HEK293 (cell line): ENCODE results near the gene PRELID1.

Experiments used
- CTCF ChIA-PET: fragments of 350-600 bp; formaldehyde crosslinking; extraction: SDS; loops from one replicate; lab custom pipeline; 2021; ENCODE audit warnings: antibody characterized with exemption; lab: Yijun Ruan, JAX
- POLR2A ChIA-PET: fragments of 300-600 bp; formaldehyde crosslinking; extraction: SDS; loops from one replicate; lab custom pipeline; 2020; ENCODE audit warnings: antibody characterized with exemption, inconsistent platforms; lab: Yijun Ruan, JAX
- H3K27ac ChIP-seq: fragments of 200-500 bp; sonication (Bioruptor generic); 2 replicates; pipeline ENCODE4 v1.5.1; 2014; ENCODE audit warnings: low read depth, low read length, control low read depth, inconsistent platforms; ENCODE audit errors: extremely low read depth
- H3K36me3 ChIP-seq, 2 experiments: fragments of 200-500 bp in 1 of 2; sonication (Bioruptor generic) in 1 of 2; 1 replicate in 1 of 2; 2 replicates in 1 of 2; pipeline ENCODE4 v1.5.1; 2014 to 2017; ENCODE audit warnings: inconsistent platforms in 2 of 2, low read length in 2 of 2; ENCODE audit not compliant: control insufficient read depth in 2 of 2, insufficient read depth in 1 of 2
- H3K4me1 ChIP-seq: fragments of 200-500 bp; sonication (Bioruptor generic); 2 replicates; pipeline ENCODE4 v1.5.1; 2014; ENCODE audit warnings: mild to moderate bottlenecking, low read length, inconsistent platforms; ENCODE audit not compliant: control insufficient read depth, insufficient read depth
- H3K4me3 ChIP-seq: 2 replicates; pipeline ENCODE4 v1.5.1; 2011; ENCODE audit warnings: low read depth, mild to moderate bottlenecking, control low read depth, low read length, moderate library complexity
- H3K9me3 ChIP-seq: fragments of 200-500 bp; sonication (Bioruptor generic); 2 replicates; pipeline ENCODE4 v1.5.1; 2014; ENCODE audit warnings: low read depth, low read length, inconsistent platforms; ENCODE audit not compliant: control insufficient read depth, insufficient read depth
- ATF2 ChIP-seq: fragments of 450-650 bp; formaldehyde crosslinking; IDR thresholded peaks from 2 replicates; pipeline ENCODE4 v1.5.1; 2016; ENCODE audit warnings: missing biosample characterization, missing genetic modification characterization, low read depth
- GLIS1 ChIP-seq: fragments of 450-650 bp; formaldehyde crosslinking; IDR thresholded peaks from 2 replicates; pipeline ENCODE4 v1.5.1; 2016; ENCODE audit warnings: missing biosample characterization, missing genetic modification characterization
- GLIS2 ChIP-seq: fragments of 450-650 bp; formaldehyde crosslinking; IDR thresholded peaks from 2 replicates; pipeline ENCODE4 v1.5.1; 2016; ENCODE audit warnings: missing biosample characterization, missing genetic modification characterization
- MEIS1 ChIP-seq: sonication (generic); formaldehyde crosslinking; IDR thresholded peaks from 2 replicates; pipeline ENCODE4 v1.8.1; 2022; ENCODE audit warnings: missing genetic modification reagents, mild to moderate bottlenecking, borderline replicate concordance
- MYNN ChIP-seq: fragments of 450-650 bp; formaldehyde crosslinking; IDR thresholded peaks from 2 replicates; pipeline ENCODE4 v1.5.1; 2016; ENCODE audit warnings: missing biosample characterization, missing genetic modification characterization, borderline replicate concordance
- PBX3 ChIP-seq: sonication (generic); formaldehyde crosslinking; IDR thresholded peaks from 2 replicates; pipeline ENCODE4 v1.8.1; 2022; ENCODE audit warnings: mild to moderate bottlenecking, moderate library complexity, missing genetic modification reagents
- SCRT2 ChIP-seq: fragments of 450-650 bp; formaldehyde crosslinking; IDR thresholded peaks from 2 replicates; pipeline ENCODE4 v1.5.1; 2016; ENCODE audit warnings: missing biosample characterization, missing genetic modification characterization
- ZBTB1 ChIP-seq: fragments of 450-650 bp; formaldehyde crosslinking; IDR thresholded peaks from 2 replicates; pipeline ENCODE4 v1.5.1; 2016; ENCODE audit warnings: missing biosample characterization, missing genetic modification characterization
- ZFP69B ChIP-seq: fragments of 450-650 bp; formaldehyde crosslinking; IDR thresholded peaks from 2 replicates; pipeline ENCODE4 v1.5.1; 2016; ENCODE audit warnings: missing biosample characterization, missing genetic modification characterization
- ZIC2 ChIP-seq: fragments of 450-650 bp; formaldehyde crosslinking; IDR thresholded peaks from 2 replicates; pipeline ENCODE4 v1.5.1; 2016; ENCODE audit warnings: missing biosample characterization, missing genetic modification characterization
- ZNF248 ChIP-seq: fragments of 450-650 bp; formaldehyde crosslinking; IDR thresholded peaks from 2 replicates; pipeline ENCODE4 v1.5.1; 2017; ENCODE audit warnings: missing biosample characterization, missing genetic modification characterization
- ZNF514 ChIP-seq: fragments of 450-650 bp; formaldehyde crosslinking; IDR thresholded peaks from 2 replicates; pipeline ENCODE4 v1.5.1; 2016; ENCODE audit warnings: missing biosample characterization, missing genetic modification characterization
- TF ChIP-seq, protein P1 (sequence below): fragments of 450-650 bp; formaldehyde crosslinking; IDR thresholded peaks from 2 replicates; pipeline ENCODE4 v1.5.1; 2016; ENCODE audit warnings: missing biosample characterization, missing genetic modification characterization

The PRELID1 gene

GRCh38 chr5:177328545-177329231, 25.1 kb downstream of the PRELID1 start:
- H3K4me3 ChIP-seq = no peak overlapping the region
- CTCF ChIA-PET = interaction anchor here (1.5 to 2.0 kb wide), 2 partner anchors 9 to 10 kb away, joined by 3 to 6 read pairs; no protein-coding TSS in a partner anchor
- POLR2A ChIA-PET = interaction anchor here (0.6 kb wide), 1 partner anchor 13 kb away, joined by 3 read pairs; no protein-coding TSS in a partner anchor
- TF ChIP-seq, protein P1, sequence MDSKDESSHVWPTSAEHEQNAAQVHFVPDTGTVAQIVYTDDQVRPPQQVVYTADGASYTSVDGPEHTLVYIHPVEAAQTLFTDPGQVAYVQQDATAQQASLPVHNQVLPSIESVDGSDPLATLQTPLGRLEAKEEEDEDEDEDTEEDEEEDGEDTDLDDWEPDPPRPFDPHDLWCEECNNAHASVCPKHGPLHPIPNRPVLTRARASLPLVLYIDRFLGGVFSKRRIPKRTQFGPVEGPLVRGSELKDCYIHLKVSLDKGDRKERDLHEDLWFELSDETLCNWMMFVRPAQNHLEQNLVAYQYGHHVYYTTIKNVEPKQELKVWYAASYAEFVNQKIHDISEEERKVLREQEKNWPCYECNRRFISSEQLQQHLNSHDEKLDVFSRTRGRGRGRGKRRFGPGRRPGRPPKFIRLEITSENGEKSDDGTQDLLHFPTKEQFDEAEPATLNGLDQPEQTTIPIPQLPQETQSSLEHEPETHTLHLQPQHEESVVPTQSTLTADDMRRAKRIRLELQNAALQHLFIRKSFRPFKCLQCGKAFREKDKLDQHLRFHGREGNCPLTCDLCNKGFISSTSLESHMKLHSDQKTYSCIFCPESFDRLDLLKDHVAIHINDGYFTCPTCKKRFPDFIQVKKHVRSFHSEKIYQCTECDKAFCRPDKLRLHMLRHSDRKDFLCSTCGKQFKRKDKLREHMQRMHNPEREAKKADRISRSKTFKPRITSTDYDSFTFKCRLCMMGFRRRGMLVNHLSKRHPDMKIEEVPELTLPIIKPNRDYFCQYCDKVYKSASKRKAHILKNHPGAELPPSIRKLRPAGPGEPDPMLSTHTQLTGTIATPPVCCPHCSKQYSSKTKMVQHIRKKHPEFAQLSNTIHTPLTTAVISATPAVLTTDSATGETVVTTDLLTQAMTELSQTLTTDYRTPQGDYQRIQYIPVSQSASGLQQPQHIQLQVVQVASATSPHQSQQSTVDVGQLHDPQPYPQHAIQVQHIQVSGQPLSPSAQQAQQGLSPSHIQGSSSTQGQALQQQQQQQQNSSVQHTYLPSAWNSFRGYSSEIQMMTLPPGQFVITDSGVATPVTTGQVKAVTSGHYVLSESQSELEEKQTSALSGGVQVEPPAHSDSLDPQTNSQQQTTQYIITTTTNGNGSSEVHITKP (tag by site-specific recombination) = peak; percentile 47
- TF ChIP-seq SCRT2 (tag by site-specific recombination) = no peak
- TF ChIP-seq ZNF248 (tag by site-specific recombination) = no peak
- TF ChIP-seq ATF2 (tag by site-specific recombination) = peak; percentile 65; the same call in 1 of the 2 replicates
- TF ChIP-seq PBX3 (CRISPR knock-in tag) = no peak
- TF ChIP-seq MYNN = no peak
- no peak for TF ChIP-seq ZNF514 (tag by site-specific recombination)
- H3K4me1 ChIP-seq = no peaks in the 10 kb centered on the region
- no peak overlapping the region for H3K27ac ChIP-seq
- H3K9me3 ChIP-seq = no peaks in the 10 kb centered on the region
- H3K36me3 ChIP-seq = peaks cover 0 to 47% of the 10 kb centered on the region in 2 experiments; a peak in 2 of 3 replicates

DNA sequence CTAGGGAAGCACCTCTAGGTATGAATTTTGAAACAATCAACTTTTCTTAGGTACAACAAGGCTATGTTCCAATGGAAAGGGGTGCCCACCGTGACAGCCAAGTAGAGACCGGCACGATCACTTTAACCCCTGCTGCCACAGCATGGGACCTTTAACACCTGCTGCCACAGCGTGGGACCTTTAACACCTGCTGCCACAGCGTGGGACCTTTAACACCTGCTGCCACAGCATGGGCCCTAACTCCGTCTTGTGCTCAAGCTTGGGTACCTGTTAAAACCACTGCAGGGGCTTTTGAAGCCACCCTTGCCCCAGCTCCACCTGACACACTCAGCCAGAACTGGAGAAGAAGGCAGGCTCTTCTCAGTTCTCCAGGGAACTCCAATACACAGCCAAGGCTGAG, 26.3 kb downstream of the PRELID1 start:
- no peaks in the 10 kb centered on the region for H3K9me3 ChIP-seq
- peak; percentile 70 for TF ChIP-seq ZIC2
- TF ChIP-seq ZFP69B (tag by site-specific recombination) = no peak
- no peak overlapping the region for H3K27ac ChIP-seq
- H3K36me3 ChIP-seq = peaks cover 7 to 59% of the 10 kb centered on the region in 2 experiments; a peak in 2 of 3 replicates
- CTCF ChIA-PET = interaction anchor here (0.6 kb wide), 1 partner anchor 275 kb away, joined by 3 read pairs; no protein-coding TSS in a partner anchor
- no peak overlapping the region for H3K4me3 ChIP-seq
- no peaks in the 10 kb centered on the region for H3K4me1 ChIP-seq
- POLR2A ChIA-PET = interaction anchor here (0.5 kb wide), 1 partner anchor 19 kb away, joined by 4 read pairs; no protein-coding TSS in a partner anchor

DNA sequence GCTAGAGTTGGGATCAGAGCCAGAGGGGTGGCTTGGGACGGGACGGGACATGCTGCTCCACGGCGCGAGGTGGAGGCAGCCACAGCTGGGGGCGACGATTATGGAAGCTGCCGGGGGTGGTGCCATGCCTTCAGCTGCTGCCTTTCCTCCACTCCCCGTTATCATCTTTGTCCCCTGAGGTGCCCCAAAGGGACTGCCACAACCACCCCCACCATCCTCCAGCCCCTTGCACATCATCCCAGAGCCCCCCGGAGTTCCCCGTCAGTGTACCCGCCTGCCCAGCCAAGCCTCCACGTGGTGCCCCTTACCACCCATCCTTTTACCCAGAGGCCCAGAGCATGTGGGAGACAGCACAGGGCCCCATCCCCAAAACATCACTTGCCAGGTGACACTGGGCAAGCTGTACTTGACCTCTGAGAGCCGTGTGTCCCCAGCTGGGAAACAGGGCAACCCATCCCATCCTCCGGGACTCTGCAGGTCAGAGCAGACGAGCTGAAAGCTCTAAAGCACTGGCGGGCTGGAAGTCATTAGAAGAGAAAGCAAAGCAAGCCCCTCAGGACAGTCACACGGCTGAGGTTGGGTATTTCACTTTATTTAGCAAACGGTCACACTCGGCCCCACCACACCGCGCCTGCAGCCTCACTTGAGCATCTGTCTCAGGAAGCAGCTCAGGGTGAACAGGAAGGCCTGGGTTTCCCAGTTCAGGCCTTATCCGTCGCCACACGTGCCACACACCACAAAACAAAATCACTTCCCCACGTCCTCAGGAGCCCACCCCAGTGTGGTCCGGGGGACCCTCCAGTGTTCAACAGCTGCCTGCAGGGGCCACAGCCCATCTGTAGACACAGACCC, 27.6 kb downstream of the PRELID1 start:
- no peaks in the 10 kb centered on the region for H3K9me3 ChIP-seq
- H3K36me3 ChIP-seq = peaks cover 8 to 72% of the 10 kb centered on the region in 2 experiments; a peak in 2 of 3 replicates
- POLR2A ChIA-PET = no interaction called here
- CTCF ChIA-PET = interaction anchor here (0.5 to 1.2 kb wide), 4 partner anchors 13 to 830 kb away, joined by 3 to 6 read pairs (median 4); no protein-coding TSS in a partner anchor
- no peaks in the 10 kb centered on the region for H3K4me1 ChIP-seq
- no peak overlapping the region for H3K4me3 ChIP-seq
- TF ChIP-seq ZBTB1 (tag by site-specific recombination) (no peak), GLIS2 (peak; percentile 17; the same call in 1 of the 2 replicates), MEIS1 (CRISPR knock-in tag) (no peak), GLIS1 (tag by site-specific recombination) (peak; percentile 64)
- H3K27ac ChIP-seq = no peak overlapping the region
